GM21737 (cell line): Measurements from ENCODE around the gene PPP2R5C.
"Not testable (repeated sequence)": the region's sequence is repeated elsewhere in the genome, so short reads cannot be mapped to it uniquely, and the experiment has no call there.

ENCODE experiments used
- ATAC-seq: cut with Tn5 transposase; IDR thresholded peaks from one replicate; pipeline ENCODE4 v1.9.1; 2021; ENCODE audit warnings: mild to moderate bottlenecking, moderate library complexity; ENCODE audit not compliant: unreplicated experiment

The PPP2R5C gene

DNA sequence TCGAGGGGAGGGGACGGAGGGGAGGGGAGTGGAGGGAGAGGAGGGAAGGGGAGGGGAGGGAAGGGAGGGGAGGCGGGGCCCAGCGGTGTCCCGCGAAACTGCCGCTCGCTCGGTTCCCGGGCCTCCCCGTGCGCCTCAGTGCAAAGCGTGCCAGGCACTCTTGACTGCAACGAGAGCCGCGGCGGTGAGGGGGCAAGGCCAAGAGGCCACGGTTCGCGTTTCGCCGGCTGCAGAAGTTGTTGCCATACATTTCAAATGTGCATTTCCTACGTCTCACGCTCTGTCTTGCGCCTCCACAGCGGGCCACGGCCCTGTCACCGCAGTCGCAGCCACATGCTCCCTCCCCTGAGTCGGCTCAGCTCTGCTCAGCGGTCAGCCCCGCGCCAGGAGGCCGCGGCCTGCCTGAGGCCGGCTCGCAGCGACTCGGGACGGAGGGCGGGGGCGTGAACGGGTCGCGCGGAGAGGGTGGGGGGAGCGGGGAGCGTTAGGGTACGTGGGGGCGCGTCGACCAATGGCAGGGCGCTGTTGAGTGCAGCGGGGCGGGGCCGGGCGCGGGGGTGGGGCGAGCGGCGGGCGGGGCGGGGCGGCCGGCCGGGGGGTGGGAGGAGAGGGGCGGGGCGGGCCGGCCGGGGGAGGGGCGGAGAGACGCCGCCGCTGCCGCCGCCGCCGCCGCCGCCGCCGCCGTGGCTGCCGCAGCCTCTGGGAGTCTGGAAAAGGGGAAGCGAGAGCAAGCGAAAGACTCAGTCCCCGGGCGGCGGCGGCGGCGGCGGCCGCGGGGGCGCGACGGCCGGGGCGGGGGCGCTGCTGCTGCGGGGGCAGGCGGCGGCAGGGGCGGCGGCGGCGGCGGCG, at the start of gene PPP2R5C:
Gene PPP2R5C, plus strand, starts transcription at position 678 of the 849 bp plus-strand sequence. CDS start 185 bp downstream, outside the sequence.
- peak; percentile 65 for ATAC-seq

DNA sequence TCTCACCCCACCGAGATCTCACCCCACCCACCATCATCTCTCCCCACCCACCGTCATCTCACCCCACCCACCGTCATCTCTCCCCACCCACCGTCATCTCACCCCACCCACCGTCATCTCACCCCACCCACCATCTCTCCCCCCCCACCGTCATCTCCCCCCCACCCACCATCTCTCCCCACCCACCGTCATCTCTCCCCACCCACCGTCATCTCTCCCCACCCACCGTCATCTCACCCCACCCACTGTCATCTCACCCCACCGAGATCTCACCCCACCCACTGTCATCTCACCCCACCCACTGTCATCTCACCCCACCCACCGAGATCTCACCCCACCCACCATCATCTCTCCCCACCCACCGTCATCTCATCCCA, 49.7 kb upstream of the PPP2R5C start:
- not testable (repeated sequence) for ATAC-seq

DNA sequence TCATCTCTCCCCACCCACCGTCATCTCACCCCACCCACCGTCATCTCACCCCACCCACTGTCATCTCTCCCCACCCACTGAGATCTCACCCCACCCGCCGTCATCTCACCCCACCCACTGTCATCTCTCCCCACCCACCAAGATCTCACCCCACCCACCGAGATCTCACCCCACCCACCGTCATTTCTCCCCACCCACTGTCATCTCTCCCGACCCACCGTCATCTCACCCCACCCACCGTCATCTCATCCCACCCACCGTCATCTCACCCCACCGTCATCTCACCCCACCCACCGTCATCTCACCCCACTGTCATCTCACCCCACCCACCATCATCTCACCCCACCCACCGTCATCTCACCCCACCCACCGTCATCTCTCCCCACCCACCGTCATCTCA, 49.2 kb upstream of the PPP2R5C start:
- ATAC-seq, result not testable (repeated sequence)

DNA sequence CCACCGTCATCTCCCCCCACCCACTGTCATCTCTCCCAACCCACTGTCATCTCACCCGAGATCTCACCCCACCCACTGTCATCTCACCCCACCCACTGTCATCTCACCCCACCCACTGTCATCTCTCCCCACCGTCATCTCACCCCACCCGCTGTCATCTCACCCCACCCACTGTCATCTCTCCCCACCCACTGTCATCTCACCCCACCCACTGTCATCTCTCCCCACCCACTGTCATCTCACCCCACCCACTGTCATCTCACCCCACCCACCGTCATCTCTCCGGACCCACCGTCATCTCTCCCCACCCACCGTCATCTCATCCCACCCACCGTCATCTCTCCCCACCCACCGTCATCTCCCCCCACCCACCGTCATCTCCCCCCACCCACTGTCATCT, 48.4 kb upstream of the PPP2R5C start:
- not testable (repeated sequence) for ATAC-seq

DNA sequence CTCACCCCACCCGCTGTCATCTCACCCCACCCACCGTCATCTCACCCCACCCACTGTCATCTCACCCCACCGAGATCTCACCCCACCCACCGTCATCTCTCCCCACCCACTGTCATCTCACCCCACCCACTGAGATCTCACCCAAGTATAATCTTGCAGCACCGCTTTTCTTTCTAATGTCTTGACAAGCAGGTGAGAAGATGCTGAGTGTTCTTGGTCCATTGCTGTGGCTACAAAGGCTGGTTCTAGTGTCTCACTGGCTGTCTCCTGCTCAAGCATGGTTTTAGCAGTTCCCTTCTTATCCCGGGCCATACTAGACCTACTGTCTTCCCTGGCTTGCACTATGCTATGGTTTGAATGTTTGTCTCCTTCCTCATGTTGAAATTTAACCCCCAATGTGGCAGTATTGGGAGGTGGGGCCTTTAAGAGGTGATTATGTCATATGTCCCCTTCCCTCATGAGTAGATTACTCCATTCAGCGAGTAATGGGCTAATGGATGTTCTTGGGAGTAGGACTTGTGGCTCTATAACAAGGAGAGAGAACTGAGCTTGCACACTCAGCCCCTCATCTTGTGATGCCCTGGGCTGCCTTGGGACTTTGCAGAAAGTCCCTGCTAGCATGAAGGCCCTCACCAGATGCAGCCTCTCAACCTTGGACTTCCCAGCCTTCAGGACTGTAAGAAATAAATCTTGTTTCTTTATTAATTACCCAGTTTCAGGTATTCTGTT, 47.7 kb upstream of the PPP2R5C start:
- ATAC-seq, result no peak

DNA sequence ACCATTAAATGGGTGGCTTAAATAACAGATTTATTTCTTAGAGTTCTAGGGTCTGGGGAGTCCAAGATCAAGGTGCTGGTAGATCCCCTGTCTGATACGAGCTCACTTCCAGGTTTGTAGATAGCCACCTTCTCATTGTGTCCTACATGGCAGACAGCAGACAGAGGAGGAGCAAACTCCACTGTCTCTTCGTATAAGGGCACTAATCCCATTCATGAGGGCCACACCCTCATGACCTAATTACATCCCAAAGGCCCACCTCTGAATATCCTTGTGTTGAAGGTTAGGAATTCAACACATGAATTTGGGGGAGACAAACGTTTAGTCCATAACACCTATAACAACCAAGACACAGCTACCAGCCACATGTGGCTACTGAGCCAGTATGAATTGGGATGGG, 47.1 kb upstream of the PPP2R5C start:
- ATAC-seq, result no peak

DNA sequence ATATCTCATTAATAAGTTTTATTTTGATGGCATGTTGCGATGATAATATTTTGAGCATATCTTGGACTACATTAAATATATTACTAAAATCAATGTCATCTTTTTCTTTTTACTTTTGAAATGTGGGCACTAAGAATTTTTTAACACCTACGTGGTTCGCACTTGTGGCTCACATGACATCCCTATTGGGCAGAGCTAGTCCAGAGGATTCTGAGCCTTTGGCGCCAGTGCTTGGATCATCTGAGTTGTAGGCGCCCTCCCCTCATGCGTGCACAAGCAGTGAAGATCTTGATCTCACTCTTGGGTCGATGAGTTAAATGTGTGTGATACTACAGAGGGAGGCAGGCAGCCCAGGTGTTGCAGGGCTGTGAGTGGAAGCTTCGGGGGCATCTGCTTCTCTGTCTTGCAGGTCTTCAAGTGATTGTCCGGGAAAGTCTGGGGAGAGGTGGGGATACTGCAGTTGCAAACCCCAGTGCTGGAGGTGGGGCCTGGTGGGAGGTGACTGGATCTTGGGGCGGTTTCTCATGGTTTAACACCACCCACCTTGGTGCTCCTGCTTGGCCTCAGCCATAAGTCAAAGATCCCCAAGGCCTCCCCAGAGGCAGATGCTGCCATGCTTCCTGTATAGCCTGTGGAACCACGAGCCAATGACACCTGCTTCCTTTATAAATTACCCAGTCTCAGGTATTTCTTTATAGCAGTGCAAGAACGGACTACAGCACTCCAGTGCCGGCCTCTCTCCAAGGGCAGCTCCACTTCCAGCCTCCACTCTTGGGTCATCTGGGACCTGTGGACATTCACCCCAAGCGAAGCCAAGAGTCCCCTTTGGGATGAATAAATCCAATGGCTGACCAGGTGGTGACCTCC, 46.1 kb upstream of the PPP2R5C start:
- no peak for ATAC-seq

DNA sequence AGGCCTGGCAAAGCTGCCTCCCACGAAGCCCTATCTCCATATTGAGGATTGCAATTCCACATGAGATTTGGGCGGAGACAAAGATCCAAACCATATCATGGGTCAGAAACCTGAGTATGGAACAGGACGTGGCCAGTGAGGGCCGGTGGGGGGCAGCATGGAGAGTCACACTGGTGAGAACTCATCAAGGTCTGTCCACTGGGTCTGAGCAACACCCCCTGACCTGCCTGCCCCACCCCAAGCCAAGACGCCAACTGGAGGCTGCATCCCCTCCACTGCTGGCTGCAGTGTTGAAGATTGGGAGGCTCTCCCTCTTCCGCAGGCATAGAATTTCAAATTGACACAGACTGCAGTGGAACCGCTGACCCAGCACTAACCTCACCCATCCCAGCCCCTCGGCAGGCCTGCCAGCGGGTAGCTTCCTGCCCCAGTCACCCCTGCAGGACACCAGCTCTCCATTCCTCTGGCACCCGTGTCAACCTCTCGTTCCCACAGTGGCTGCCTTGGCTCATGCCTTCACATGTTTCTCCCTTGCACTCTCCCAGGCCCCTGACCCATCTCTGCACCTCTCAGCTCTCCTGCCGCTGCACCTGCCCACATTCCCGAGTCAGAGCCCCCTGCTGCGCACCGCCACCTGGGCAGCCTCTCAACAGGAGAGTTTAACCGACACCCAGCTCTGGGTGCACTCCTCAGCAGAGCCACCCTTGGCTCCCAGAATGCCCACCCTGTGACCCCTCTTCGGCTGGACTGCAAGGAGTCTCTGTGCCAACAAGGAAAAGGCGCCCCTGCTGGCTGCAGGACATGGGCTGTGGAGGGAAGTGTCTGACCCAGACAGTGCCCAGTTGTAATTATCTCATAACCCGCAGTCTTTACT, 45.2 kb upstream of the PPP2R5C start:
- no peak for ATAC-seq

DNA sequence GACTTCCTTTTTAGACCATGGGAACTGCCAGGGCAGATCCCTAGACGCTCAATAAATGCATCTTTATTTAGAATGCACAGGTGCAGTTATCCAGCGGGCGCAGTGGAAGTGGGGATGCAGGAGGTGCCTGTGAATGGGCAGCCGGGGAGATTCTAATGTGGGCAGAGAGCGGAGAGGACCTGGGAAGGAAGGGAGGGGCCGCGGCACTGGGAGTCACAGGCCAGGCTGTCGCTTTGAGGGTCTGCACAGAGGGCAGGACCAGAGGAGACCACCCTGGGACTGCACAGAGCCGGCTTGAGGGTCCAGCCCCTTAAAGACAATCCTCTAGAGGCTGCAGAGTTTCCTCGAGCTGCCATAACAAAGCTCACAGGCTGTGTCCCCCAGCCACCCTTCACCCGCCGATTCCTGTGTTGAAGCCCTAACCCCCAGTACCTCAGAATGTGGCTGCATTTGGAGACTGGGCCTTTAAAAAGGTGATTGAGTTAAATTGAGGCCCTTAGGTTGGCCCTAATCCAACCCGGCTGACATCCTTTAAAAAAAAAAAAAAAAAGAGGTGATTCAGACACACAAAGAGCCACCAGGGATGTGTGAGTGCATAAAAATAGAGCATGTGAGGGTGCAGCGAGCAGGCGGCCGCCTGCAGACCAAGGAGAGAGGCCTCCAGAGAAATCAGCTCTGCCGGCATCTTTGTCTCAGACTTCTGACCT, 44.4 kb upstream of the PPP2R5C start:
- no peak for ATAC-seq

DNA sequence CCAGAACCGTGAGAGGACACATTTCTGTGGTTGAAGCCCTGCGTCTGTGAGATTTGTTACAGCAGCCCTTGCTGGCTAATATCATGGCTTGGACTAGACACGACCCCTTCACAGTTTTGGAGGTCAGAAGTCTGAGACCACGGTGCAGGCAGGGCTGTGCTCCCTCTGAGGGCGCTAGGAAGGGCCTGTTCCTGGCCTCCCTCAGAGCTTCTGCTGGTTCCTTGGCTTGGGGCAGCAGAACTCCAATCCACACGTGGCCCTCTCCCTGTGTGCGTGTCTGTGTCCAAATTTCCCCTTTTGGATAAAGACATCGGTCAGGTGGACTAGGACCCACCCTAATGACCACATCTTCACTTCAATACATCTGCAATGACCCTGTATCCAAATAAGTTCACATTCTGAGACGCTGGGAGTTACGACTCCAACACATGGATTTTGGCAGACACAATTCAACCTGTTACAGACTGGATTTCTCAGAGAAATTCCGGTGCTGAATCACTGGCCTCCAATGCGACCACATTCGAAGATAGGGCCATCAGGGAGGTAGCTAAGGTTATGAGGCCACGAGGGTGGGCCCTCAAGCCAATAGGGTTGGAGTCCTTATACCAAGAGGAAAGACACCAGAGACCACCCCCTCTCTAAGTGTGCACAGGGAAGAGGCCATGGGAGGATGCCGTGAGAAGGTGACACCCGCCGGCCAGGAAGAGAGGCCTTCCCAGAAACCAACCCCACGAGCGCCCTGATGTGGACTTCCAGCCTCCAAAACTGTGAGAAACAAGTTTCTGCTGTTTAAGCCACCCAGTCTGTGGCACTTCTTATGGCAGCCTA, 43.6 kb upstream of the PPP2R5C start:
- ATAC-seq, result no peak

DNA sequence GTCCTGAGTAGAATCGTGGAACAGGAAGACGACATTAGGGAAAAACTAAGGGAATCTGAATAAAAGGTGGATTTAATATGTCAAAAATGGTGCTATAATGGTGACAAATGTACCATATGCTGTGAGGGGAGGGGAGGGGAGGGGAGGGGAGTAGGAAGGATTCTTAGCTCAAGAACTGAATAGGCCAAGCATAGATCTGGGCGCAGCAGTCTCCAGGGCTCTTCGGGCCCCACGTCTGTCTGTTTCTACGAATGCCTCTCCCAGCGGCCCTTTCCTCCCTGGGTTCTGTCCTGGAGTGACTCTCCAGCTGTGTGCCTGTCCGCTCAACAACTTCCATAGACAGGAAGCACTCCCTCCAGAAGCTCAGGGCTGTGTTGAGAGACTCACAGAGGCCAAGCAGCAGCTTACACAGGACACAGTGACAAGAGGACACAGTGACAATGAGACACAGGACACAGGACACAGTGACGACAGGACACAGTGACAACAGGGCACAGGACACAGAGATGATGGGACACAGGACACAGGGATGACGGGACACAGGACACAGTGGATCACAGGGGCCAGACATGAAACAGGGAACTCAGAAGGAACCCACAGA, 42.4 kb upstream of the PPP2R5C start:
- no peak for ATAC-seq

DNA sequence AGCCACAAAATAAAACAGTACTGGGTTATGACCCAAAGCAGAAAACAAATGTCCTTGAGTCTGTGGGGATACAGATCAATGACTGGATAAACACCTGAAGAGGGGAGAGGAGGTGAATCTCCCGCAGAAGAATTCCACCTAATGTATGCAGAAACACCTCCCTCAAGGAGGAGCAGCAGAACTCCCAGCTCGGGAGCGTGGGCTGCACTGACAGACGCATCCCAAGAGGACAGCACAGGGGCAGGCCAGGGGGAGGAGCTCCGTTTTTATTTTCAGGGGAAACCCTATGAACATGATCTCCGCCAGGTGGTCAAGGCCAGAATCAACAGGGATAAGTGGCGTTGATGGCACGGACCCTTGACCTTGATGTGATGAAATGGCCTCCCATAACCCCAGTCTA, 41.8 kb upstream of the PPP2R5C start:
- ATAC-seq, result no peak

DNA sequence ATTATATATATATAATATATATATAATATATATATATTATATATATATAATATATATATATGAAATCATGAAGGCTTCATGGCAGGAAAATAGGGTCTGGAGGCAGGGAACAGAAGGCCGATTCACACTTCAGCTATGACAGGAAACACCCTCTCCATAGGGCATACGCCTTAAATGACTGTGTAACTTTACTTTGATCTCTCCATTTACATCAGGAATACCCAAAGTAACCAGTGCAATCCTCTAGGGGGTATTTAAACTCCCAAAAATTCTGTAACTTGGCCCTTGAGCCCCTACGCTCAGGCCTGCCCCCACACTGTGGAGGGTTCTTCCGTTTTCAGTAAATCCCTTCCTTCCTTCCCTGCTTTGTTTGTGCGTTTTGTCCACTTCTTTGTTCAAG, 40.4 kb upstream of the PPP2R5C start:
- ATAC-seq, result no peak

DNA sequence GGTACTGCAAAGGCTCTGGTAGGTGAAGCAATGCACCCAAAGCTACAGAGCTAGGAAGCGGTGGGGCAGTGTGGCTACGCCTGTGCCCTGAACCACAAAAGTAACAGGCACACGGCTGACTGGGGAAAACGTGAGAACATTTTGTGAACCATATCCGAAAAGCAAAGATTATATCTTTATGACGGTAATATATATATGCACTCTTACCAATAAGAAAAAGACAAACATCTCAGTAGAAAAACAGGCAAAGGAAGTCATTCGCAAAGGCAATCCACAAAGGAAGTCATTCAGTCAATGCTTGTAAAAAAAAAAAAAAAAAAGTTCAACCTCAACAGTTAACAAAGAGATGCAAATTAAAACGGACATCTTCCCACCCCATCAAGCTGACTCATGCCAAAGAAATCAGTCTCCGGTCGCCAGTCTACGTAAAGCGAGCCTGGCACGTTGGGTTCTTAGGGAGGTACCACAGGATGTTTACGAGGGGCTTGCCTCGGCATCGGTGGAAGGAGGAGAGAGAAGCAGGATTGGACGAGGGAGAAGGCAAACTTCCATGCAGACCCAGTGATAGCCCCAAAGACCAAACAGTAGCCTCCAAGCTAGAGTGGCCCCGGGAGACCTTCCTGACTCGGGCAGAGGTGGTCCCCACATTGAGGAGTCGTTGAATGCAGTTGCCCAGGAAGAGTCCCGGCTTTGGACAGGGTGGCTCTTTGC, 39.4 kb upstream of the PPP2R5C start:
- peak; percentile 49 for ATAC-seq

DNA sequence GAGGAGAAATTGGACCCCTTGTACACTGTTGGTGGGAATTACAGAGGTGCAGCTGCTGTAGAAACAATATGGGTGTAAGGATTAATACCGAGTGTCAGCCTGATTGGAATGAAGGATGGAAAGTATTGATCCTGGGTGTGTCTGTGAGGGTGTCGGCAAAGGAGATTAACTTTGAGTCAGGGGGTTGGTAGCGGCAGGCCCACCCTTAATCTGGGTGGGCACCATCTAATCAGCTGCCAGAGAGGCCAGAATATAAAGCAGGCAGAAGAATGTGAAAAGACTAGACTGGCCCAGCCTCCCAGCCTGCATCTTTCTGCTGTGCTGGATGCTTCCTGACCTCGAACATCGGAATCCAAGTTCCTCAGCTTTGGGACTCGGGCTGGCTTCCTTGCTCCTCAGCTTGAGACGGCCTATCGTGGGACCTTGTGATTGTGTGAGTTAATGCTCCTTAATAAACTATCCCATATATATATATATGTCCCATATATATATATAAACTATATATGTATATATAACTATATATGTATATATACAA, 38.4 kb upstream of the PPP2R5C start:
- ATAC-seq, result no peak

DNA sequence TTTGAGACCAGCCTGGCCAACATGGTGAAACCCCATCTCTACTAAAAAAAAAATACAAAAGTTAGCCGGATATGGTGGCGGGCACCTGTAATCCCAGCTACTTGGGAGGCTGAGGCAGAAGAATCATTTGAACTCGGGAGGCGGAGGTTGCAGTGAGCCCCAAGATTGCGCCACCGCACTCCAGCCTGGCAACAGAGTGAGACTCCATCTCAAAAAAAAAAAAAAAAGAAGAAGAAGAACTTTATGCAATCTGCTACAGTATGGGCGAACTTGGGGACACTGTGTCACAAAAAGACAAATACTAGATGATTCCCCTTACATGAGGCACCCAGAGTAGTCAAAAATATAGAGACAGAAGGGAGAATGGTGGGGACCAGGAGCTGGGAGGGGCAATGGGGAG, 35.9 kb upstream of the PPP2R5C start:
- not testable (repeated sequence) for ATAC-seq

DNA sequence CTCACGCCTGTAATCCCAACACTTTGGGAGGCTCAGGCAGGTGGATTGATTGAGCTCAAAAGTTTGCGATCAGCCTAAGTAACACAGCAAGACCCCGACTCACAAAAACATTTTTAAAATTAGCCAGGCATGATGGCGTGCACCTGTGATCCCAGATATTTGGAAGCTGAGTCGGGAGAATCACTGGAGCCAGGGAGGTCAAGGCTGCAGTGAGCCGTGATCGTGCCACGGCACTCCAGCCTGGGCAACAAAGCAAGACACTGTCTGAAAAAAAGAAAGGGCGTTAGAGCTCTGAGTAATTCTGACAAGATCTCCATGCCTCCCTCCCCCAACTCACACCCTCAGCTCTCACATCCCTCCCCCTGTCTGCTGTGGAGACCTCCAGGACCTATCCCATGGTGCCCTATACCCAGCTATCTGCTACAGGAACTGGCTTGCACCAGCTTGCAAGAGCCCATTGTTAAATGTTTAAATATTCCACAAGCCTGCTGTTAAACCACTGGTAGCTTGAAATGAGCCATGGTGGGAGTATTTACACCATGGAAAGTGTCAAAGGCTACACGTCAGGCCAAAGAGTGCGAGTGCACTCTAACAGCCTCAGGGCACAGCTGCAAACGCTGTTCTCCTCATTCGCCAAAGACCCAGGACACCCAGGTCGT, 35.1 kb upstream of the PPP2R5C start:
- ATAC-seq, result no peak
